ENCODE results near the gene LMX1A. TPM values are rescaled to one million over a fixed set of nuclear protein-coding genes. Genes with fewer than 3 reads are reported as not detected.

LMX1A gene
- total RNA-seq, 2 experiments from 2014 or later: not detected

- Mint-ChIP-seq H3K27ac (no peak overlapping the region), H3K36me3 (ENCODE audit: low read depth) (no peaks in the 10 kb centered on the region), H3K4me3 (no peak overlapping the region), H3K9me3 (ENCODE audit: insufficient read depth) (no peaks in the 10 kb centered on the region), H3K27me3 (ENCODE audit: low read depth) (peaks cover 59% of the 10 kb centered on the region), H3K4me1 (ENCODE audit: low read depth) (no peaks in the 10 kb centered on the region)
- CTCF ChIA-PET: interaction anchor here (0.9 to 5.2 kb wide), 3 partner anchors 10 to 16 kb away, joined by 4 to 44 read pairs (median 4); no protein-coding TSS in a partner anchor
- POLR2A ChIA-PET: interaction anchor here (1.0 kb wide), 1 partner anchor 385 kb away, joined by 3 read pairs; the partner anchor contains the start of gene TMCO1
- ATAC-seq (no peak), DNase-seq (no peak)
Observed at GRCh38 chr1:165383599-165384405, 27.3 kb upstream of the LMX1A start.

- Mint-ChIP-seq H3K9me3 (ENCODE audit: insufficient read depth) (no peaks in the 10 kb centered on the region), H3K27ac (no peak overlapping the region), H3K4me1 (ENCODE audit: low read depth) (no peaks in the 10 kb centered on the region), H3K4me3 (no peak overlapping the region), H3K27me3 (ENCODE audit: low read depth) (peaks cover 51% of the 10 kb centered on the region), H3K36me3 (ENCODE audit: low read depth) (no peaks in the 10 kb centered on the region)
- no peak for ATAC-seq
- ChIA-PET CTCF (interaction anchor here (0.9 to 5.2 kb wide), 2 partner anchors 11 to 15 kb away, joined by 4 to 44 read pairs; no protein-coding TSS in a partner anchor), POLR2A (no interaction called here)
- no peak for DNase-seq
Observed at GRCh38 chr1:165383067-165383466, 26.6 kb upstream of the LMX1A start.

- Mint-ChIP-seq H3K4me3 (no peak overlapping the region), H3K27ac (no peak overlapping the region), H3K36me3 (ENCODE audit: low read depth) (no peaks in the 10 kb centered on the region), H3K27me3 (ENCODE audit: low read depth) (peaks cover 47% of the 10 kb centered on the region), H3K4me1 (ENCODE audit: low read depth) (peaks cover 3% of the 10 kb centered on the region), H3K9me3 (ENCODE audit: insufficient read depth) (no peaks in the 10 kb centered on the region)
- ChIA-PET POLR2A (no interaction called here), CTCF (interaction anchor here (0.9 to 5.2 kb wide), 2 partner anchors 11 to 14 kb away, joined by 3 to 44 read pairs; no protein-coding TSS in a partner anchor)
- no peak for ATAC-seq
- DNase-seq: no peak
Observed at GRCh38 chr1:165381745-165382505, 25.4 kb upstream of the LMX1A start.

- CTCF ChIA-PET: interaction anchor here (1.5 to 2.8 kb wide), 3 partner anchors 9 to 222 kb away, joined by 3 to 17 read pairs (median 6); no protein-coding TSS in a partner anchor
- no peak overlapping the region for H3K27ac Mint-ChIP-seq
- peak overlapping the region; percentile 49 for H3K4me3 Mint-ChIP-seq
- ATAC-seq: peak; percentile 47
- H3K36me3 Mint-ChIP-seq (ENCODE audit: low read depth): peaks cover 2% of the 10 kb centered on the region
- POLR2A ChIA-PET: interaction anchor here (0.6 kb wide), 1 partner anchor 219 kb away, joined by 3 read pairs; no protein-coding TSS in a partner anchor
- peaks cover 15% of the 10 kb centered on the region for H3K4me1 Mint-ChIP-seq (ENCODE audit: low read depth)
- H3K9me3 Mint-ChIP-seq (ENCODE audit: insufficient read depth): no peaks in the 10 kb centered on the region
- H3K27me3 Mint-ChIP-seq (ENCODE audit: low read depth): peaks cover 66% of the 10 kb centered on the region
- no peak for DNase-seq
Observed at GRCh38 chr1:165376811-165377311, 20.3 kb upstream of the LMX1A start.

- Mint-ChIP-seq H3K9me3 (ENCODE audit: insufficient read depth) (no peaks in the 10 kb centered on the region), H3K27me3 (ENCODE audit: low read depth) (peaks cover 68% of the 10 kb centered on the region), H3K36me3 (ENCODE audit: low read depth) (peaks cover 2% of the 10 kb centered on the region), H3K4me1 (ENCODE audit: low read depth) (peaks cover 17% of the 10 kb centered on the region), H3K4me3 (peak overlapping the region; percentile 49), H3K27ac (no peak overlapping the region)
- ATAC-seq (peak; percentile 51), DNase-seq (no peak)
- ChIA-PET CTCF (interaction anchor here (0.7 to 2.8 kb wide), 4 partner anchors 8 to 223 kb away, joined by 3 to 17 read pairs (median 4); no protein-coding TSS in a partner anchor), POLR2A (interaction anchor here (0.6 kb wide), 1 partner anchor 220 kb away, joined by 3 read pairs; no protein-coding TSS in a partner anchor)
Observed at GRCh38 chr1:165376041-165376810, 19.7 kb upstream of the LMX1A start.

GRCh38 chr1:165375623-165376022 lies 19.1 kb upstream of the LMX1A start:
- no peak overlapping the region for H3K27ac Mint-ChIP-seq
- ChIA-PET CTCF (interaction anchor here (0.7 to 2.8 kb wide), 5 partner anchors 8 to 224 kb away, joined by 3 to 17 read pairs (median 3); no protein-coding TSS in a partner anchor), POLR2A (no interaction called here)
- H3K4me3 Mint-ChIP-seq: no peak overlapping the region
- DNase-seq: no peak
- H3K27me3 Mint-ChIP-seq (ENCODE audit: low read depth): peaks cover 70% of the 10 kb centered on the region
- ATAC-seq: no peak
- H3K9me3 Mint-ChIP-seq (ENCODE audit: insufficient read depth): no peaks in the 10 kb centered on the region
- peaks cover 17% of the 10 kb centered on the region for H3K4me1 Mint-ChIP-seq (ENCODE audit: low read depth)
- peaks cover 2% of the 10 kb centered on the region for H3K36me3 Mint-ChIP-seq (ENCODE audit: low read depth)

- CTCF ChIA-PET: no interaction called here
- Mint-ChIP-seq H3K27ac (no peak overlapping the region), H3K4me1 (ENCODE audit: low read depth) (peaks cover 13% of the 10 kb centered on the region), H3K4me3 (no peak overlapping the region), H3K36me3 (ENCODE audit: low read depth) (peaks cover under 1% of the 10 kb centered on the region), H3K9me3 (ENCODE audit: insufficient read depth) (no peaks in the 10 kb centered on the region), H3K27me3 (ENCODE audit: low read depth) (peaks cover 55% of the 10 kb centered on the region)
- ATAC-seq: no peak
- DNase-seq: no peak
- POLR2A ChIA-PET: no interaction called here
Observed at GRCh38 chr1:165371588-165372225, 15.2 kb upstream of the LMX1A start.

GRCh38 chr1:165369255-165369848 lies 12.8 kb upstream of the LMX1A start:
- ChIA-PET CTCF (interaction anchor here (0.6 to 6.7 kb wide), 18 partner anchors 7 to 369 kb away, joined by 3 to 85 read pairs (median 6); partner anchors contain the start of gene LMX1A), POLR2A (no interaction called here)
- peaks cover 49% of the 10 kb centered on the region for H3K27me3 Mint-ChIP-seq (ENCODE audit: low read depth)
- no peak overlapping the region for H3K4me3 Mint-ChIP-seq
- DNase-seq (peak; percentile 69), ATAC-seq (peak; percentile 63)
- H3K36me3 Mint-ChIP-seq (ENCODE audit: low read depth): no peaks in the 10 kb centered on the region
- peaks cover 2% of the 10 kb centered on the region for H3K4me1 Mint-ChIP-seq (ENCODE audit: low read depth)
- H3K9me3 Mint-ChIP-seq (ENCODE audit: insufficient read depth): no peaks in the 10 kb centered on the region
- no peak overlapping the region for H3K27ac Mint-ChIP-seq

- ChIA-PET CTCF (interaction anchor here (0.7 to 6.7 kb wide), 34 partner anchors 9 to 555 kb away, joined by 3 to 85 read pairs (median 4); partner anchors contain the start of gene LMX1A), POLR2A (no interaction called here)
- Mint-ChIP-seq H3K36me3 (ENCODE audit: low read depth) (no peaks in the 10 kb centered on the region), H3K4me1 (ENCODE audit: low read depth) (peaks cover 2% of the 10 kb centered on the region), H3K27ac (no peak overlapping the region), H3K4me3 (no peak overlapping the region), H3K27me3 (ENCODE audit: low read depth) (peaks cover 38% of the 10 kb centered on the region), H3K9me3 (ENCODE audit: insufficient read depth) (no peaks in the 10 kb centered on the region)
- DNase-seq: peak; percentile 83
- ATAC-seq: peak; percentile 74
Observed at GRCh38 chr1:165367375-165367993, 11.0 kb upstream of the LMX1A start.

GRCh38 chr1:165365341-165365740 lies 8.8 kb upstream of the LMX1A start:
- Mint-ChIP-seq H3K27me3 (ENCODE audit: low read depth) (peaks cover 26% of the 10 kb centered on the region), H3K27ac (no peak overlapping the region), H3K4me1 (ENCODE audit: low read depth) (no peaks in the 10 kb centered on the region), H3K4me3 (no peak overlapping the region), H3K36me3 (ENCODE audit: low read depth) (no peaks in the 10 kb centered on the region), H3K9me3 (ENCODE audit: insufficient read depth) (no peaks in the 10 kb centered on the region)
- POLR2A ChIA-PET: no interaction called here
- DNase-seq (no peak), ATAC-seq (no peak)
- CTCF ChIA-PET: interaction anchor here (6.7 kb wide), 1 partner anchor 230 kb away, joined by 85 read pairs; no protein-coding TSS in a partner anchor

Data from activated CD8-positive, alpha-beta T cell treated with anti-CD3 and anti-CD28 coated beads, Interleukin-2, amount 10 ng/mL, durations not matched to agents 7 days and 5 days (primary cell).